Spleen (tissue), 11 donors: ENCODE measurements around the gene SEMA7A. TPM values are rescaled to one million over a fixed set of nuclear protein-coding genes. Genes with fewer than 3 reads are reported as not detected.
A peak's percentile ranks its signal among the peaks of the same experiment; 100 is the strongest.

Experiments
- DNase-seq: peaks from one replicate; pipeline ENCODE4 v3.0.0-alpha.2; 2020
- H3K27ac ChIP-seq, 8 donors: fragments of 200-600 bp; sonication (generic) in 7 of 8; 1 replicate in 4 of 8; 2 replicates in 4 of 8; pipeline versions ENCODE4 v1.5.0 to v1.8.0; 2016 to 2021; ENCODE audit warnings: inconsistent platforms in 4 of 8, mild to moderate bottlenecking in 4 of 8, moderate library complexity in 1 of 8
- H3K27me3 ChIP-seq, 7 donors: fragments of 200-600 bp; sonication (generic) in 6 of 7; replicated peaks in 1 of 7; 1 replicate in 4 of 7; 2 replicates in 3 of 7; pipeline versions ENCODE4 v1.5.0 to v1.8.0; 2016 to 2021; ENCODE audit warnings: inconsistent platforms in 3 of 7, mild to moderate bottlenecking in 1 of 7
- H3K36me3 ChIP-seq, 6 donors: fragments of 200-600 bp; sonication (generic) in 5 of 6; 1 replicate in 4 of 6; 2 replicates in 2 of 6; pipeline versions ENCODE4 v1.5.0 to v1.8.0; 2016 to 2021; ENCODE audit warnings: inconsistent platforms in 2 of 6
- H3K4me1 ChIP-seq, 6 donors: fragments of 200-600 bp; sonication (generic) in 5 of 6; 1 replicate in 3 of 6; 2 replicates in 3 of 6; pipeline versions ENCODE4 v1.5.0 to v1.8.0; 2016 to 2021; ENCODE audit warnings: inconsistent platforms in 3 of 6
- H3K4me3 ChIP-seq, 8 donors: fragments of 200-600 bp; sonication (generic) in 7 of 8; 1 replicate in 4 of 8; 2 replicates in 4 of 8; pipeline versions ENCODE4 v1.5.0 to v1.8.0; 2016 to 2021; ENCODE audit warnings: inconsistent platforms in 4 of 8, mild to moderate bottlenecking in 4 of 8, moderate library complexity in 2 of 8
- H3K9me3 ChIP-seq, 8 donors: fragments of 200-600 bp; sonication (generic) in 7 of 8; 1 replicate in 4 of 8; 2 replicates in 4 of 8; pipeline versions ENCODE4 v1.5.0 to v1.8.0; 2016 to 2021; ENCODE audit warnings: inconsistent platforms in 4 of 8
- POLR2A ChIP-seq, 3 donors: fragments of 450-650 bp; IDR thresholded peaks; one replicate each; pipeline ENCODE4 v1.5.1; 2017; ENCODE audit warnings: antibody characterized with exemption in 3 of 3, mild to moderate bottlenecking in 1 of 3
- POLR2AphosphoS5 ChIP-seq, 3 donors: sonication (generic); formaldehyde crosslinking; IDR thresholded peaks; one replicate each; pipeline ENCODE4 v1.5.1; 2017; ENCODE audit warnings: antibody characterized with exemption in 3 of 3
- WGBS, 5 donors: extraction: QIAGEN DNeasy Blood & Tissue Kit in 3 of 5; methylation state at CpG; one replicate each; pipeline versions ENCODE4 v1.1.5 to v1.1.7; 2013 to 2018; 5-methylcytosine and 5-hydroxymethylcytosine counted together
- intact Hi-C: fragments of 100-400 bp; cut with DNase I; formaldehyde crosslinking; loops from one replicate; pipeline ENCODE4 v1.15.0; 2023; ENCODE audit warnings: low total_unique reads
- polyA plus RNA-seq, 3 donors: library from polyadenylated mRNA; stranded (reverse); fragments of 200-250 nt; gene quantifications; one replicate each; pipeline ENCODE4 v1.2.1, GENCODE V29; 2013
- total RNA-seq, 7 donors: library from RNA; depleted of rRNA in 3 of 7; stranded (reverse); fragments of >200 nt in 3 of 7; fragmentation: NEBNext Ultra II Directional in 4 of 7; extraction: Animal tissue kit (Norgen Biotek cat#: 25700) in 4 of 7; gene quantifications; one replicate each; pipeline versions ENCODE4 v1.1.0 to v1.2.1, GENCODE V29; 2016 to 2021
- TF ChIP-seq, protein P1 (sequence below), 11 experiments: fragments of 200-600 bp in 7 of 11; fragments of 450-650 bp in 4 of 11; sonication (generic) in 4 of 11; IDR thresholded peaks in 8 of 11; conservative IDR thresholded peaks in 3 of 11; 1 replicate in 7 of 11; 2 replicates in 4 of 11; pipeline versions ENCODE4 v1.4.0 to v1.8.0; 2016 to 2021; ENCODE audit warnings: antibody characterized with exemption in 11 of 11, inconsistent platforms in 4 of 11, mild to moderate bottlenecking in 1 of 11
- donor health status: healthy with polysubstance abuse.
- donor health status: DM: no; HTN: no; CAD: no; lungs with moderate emphysema.
- donor health status: DM: no; HTN: no; CAD: no.
- donor health status: Bipolar disorder and iron deficiency.
- donor health status: healthy.
- donor health status: DM: no; HTN: no; CAD: no.
- donor health status: DM: yes; HTN: yes; CAD: no.

SEMA7A gene
- total and polyA plus RNA-seq, 10 donors, result 41.6 to 154 (median 127) TPM

DNA sequence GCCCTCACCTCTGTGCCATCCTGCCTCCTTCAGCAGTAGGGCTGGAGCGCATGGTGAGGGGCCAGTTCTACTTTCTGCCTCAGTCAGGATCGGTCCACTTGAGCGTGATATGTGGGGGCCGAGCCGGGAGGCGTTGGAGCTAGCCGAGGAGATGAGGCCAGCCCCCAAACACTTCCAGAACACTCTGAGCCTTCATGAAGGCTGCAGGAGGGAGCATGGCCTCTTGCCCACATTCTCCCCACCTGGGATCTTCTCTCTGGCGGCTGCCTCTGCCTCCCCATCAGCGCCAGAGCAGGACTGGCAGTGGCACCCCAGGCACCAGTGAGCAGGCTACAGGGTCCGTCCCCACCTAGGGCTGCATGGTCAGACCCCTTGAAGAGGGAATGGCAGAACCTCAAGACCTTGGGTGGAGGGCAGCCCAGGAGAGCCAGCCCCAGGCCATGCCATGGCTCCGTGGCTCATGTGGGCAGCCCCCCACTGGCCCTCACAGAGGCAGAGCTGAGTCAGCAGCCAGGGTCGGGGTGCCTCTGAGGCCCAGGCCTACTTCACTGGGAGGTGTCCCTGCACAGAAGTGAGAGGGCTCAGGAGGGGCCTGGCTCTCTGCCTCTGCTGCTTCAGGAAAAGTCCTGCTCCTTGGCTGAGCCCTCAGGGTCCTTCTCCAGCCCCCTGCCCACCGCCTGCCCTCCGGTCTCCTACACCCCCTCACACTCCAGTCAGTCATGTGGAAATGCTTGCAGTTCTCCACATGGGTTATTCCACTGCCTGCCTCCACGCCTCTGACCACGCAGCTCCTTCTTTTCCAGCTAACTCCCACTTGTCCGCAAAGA is 38.2 kb downstream of the SEMA7A start:
- Histone ChIP-seq H3K27ac (peak overlapping the region in 6 of 8 donors; percentile 55 to 93 (median 82)), H3K4me3 (no peak overlapping the region), H3K36me3 (no peaks in the 10 kb centered on the region), H3K9me3 (no peaks in the 10 kb centered on the region), H3K27me3 (no peaks in the 10 kb centered on the region), H3K4me1 (peaks cover 34 to 99% (median 78%) of the 10 kb centered on the region in 6 donors)
- 78 to 91% (median 84%) methylated on average over 10 to 17 of the region's 17 CpGs for WGBS, 5 donors
- intact Hi-C loops, result no loop called here
- no peak for DNase-seq
- TF ChIP-seq POLR2A (IDR thresholded peaks at IDR 0.05), result no peak
- TF ChIP-seq, protein P1, sequence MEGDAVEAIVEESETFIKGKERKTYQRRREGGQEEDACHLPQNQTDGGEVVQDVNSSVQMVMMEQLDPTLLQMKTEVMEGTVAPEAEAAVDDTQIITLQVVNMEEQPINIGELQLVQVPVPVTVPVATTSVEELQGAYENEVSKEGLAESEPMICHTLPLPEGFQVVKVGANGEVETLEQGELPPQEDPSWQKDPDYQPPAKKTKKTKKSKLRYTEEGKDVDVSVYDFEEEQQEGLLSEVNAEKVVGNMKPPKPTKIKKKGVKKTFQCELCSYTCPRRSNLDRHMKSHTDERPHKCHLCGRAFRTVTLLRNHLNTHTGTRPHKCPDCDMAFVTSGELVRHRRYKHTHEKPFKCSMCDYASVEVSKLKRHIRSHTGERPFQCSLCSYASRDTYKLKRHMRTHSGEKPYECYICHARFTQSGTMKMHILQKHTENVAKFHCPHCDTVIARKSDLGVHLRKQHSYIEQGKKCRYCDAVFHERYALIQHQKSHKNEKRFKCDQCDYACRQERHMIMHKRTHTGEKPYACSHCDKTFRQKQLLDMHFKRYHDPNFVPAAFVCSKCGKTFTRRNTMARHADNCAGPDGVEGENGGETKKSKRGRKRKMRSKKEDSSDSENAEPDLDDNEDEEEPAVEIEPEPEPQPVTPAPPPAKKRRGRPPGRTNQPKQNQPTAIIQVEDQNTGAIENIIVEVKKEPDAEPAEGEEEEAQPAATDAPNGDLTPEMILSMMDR (IDR thresholded peaks at IDR 0.05 in 8 of 11, conservative IDR thresholded peaks at IDR 0.05 in 3 of 11), result no peak
- no peak for TF ChIP-seq POLR2AphosphoS5 (IDR thresholded peaks at IDR 0.05)

DNA sequence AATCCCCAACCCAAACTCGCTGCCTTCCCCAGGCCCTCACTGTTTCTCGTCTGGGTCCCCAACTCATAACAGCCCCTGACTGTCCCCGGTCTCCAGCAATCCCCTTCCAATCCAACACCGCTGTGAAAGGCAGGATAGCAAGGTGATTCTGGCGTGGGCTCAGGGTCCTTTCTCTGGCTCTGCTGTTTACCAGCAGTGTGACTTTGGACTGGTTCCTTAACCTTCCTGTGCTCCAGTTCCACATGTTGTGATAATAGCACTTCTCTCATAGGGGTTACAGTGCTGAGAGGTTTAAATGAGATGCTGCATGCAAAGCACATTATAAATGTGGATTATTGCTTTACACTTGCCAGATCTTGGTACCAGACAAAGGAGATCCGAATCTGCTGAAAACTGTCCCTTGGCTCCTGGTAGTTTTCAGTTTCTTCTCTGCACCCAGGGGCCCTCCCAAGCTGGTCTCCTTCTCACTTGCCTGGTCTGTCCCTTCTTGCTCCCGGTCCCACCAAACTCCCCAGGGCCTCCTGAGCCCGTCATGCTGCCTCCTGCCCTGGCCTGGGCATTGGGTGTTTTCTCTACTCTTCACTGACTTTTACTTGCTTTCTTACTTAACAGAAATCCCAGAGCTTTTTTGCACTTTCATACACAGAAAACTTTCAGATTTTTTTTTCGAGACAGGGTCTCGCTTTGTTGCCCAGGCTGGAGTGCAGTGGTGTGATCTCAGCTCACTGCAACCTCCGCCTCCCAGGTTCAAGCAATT is 39.5 kb downstream of the SEMA7A start:
- DNase-seq, result no peak
- Histone ChIP-seq H3K36me3 (no peaks in the 10 kb centered on the region), H3K4me3 (no peak overlapping the region), H3K9me3 (no peaks in the 10 kb centered on the region), H3K27ac (peak overlapping the region in 4 of 8 donors; percentile 80 to 93 (median 86)), H3K27me3 (no peaks in the 10 kb centered on the region), H3K4me1 (peaks cover 22 to 99% (median 71%) of the 10 kb centered on the region in 6 donors)
- intact Hi-C loops, result no loop called here
- no peak for TF ChIP-seq POLR2A (IDR thresholded peaks at IDR 0.05)
- no peak for TF ChIP-seq POLR2AphosphoS5 (IDR thresholded peaks at IDR 0.05)
- TF ChIP-seq, protein P1 (IDR thresholded peaks at IDR 0.05 in 8 of 11, conservative IDR thresholded peaks at IDR 0.05 in 3 of 11), result no peak
- WGBS, 5 donors, result 80 to 86% (median 84%) methylated on average over 11 of the region's 11 CpGs

DNA sequence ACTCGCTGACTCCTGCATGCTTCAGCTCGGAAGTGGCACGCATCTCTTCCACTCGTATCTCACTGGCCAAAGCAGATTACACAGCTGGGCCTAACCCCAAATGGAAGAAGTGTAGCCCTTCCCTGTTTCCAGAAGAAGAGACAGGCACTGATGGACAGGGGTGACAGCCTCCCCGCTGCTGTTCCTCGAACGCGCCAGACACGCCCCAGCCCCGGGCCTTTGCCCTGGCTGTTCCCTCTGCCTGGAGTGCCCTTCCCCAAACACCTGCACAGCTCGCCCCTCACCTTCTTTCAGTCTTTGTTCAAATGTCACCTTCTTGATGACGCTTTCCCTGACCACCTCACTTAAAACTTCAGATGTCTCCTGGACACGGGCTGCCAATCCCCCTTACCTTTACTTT is 40.3 kb downstream of the SEMA7A start:
- peak overlapping the region in 1 of 8 donors; percentile 93 for H3K27ac ChIP-seq
- H3K36me3 ChIP-seq, result no peaks in the 10 kb centered on the region
- intact Hi-C loops, result no loop called here
- TF ChIP-seq POLR2AphosphoS5 (IDR thresholded peaks at IDR 0.05) (no peak), POLR2A (IDR thresholded peaks at IDR 0.05) (no peak)
- TF ChIP-seq, protein P1 (IDR thresholded peaks at IDR 0.05 in 8 of 11, conservative IDR thresholded peaks at IDR 0.05 in 3 of 11), result no peak
- H3K4me3 ChIP-seq, result no peak overlapping the region
- no peak for DNase-seq
- 92 to 94% (median 94%) methylated on average over 11 to 13 of the region's 13 CpGs for WGBS, 5 donors
- H3K4me1 ChIP-seq, result peaks cover 16 to 99% (median 65%) of the 10 kb centered on the region in 6 donors
- no peaks in the 10 kb centered on the region for H3K9me3 ChIP-seq
- H3K27me3 ChIP-seq, result no peaks in the 10 kb centered on the region

DNA sequence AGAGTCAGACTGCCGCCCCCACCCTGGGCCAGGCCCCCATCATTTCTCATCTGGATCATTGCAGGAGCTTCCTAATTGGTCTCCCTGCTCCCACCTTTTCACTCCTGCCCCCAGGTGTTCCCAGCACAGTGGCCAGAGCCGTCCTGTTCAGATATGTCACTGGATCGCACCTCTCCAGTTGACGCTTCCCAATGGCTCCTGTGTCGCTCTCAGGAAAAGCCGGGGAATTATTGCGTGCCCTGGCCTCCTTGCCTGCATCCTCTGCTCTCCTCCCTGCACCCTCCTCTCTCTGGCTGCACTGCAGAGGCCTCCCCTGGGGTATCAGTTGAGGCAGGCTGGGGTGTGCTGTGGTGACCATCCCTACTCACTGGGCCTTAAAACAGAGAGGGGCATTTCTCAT is 40.9 kb downstream of the SEMA7A start:
- TF ChIP-seq POLR2A (IDR thresholded peaks at IDR 0.05) (no peak), POLR2AphosphoS5 (IDR thresholded peaks at IDR 0.05) (no peak)
- TF ChIP-seq, protein P1 (IDR thresholded peaks at IDR 0.05 in 8 of 11, conservative IDR thresholded peaks at IDR 0.05 in 3 of 11), result no peak
- DNase-seq, result no peak
- no peaks in the 10 kb centered on the region for H3K9me3 ChIP-seq
- H3K4me3 ChIP-seq, result no peak overlapping the region
- H3K27ac ChIP-seq, result peak overlapping the region in 1 of 8 donors; percentile 88
- intact Hi-C loops, result no loop called here
- peaks cover 16 to 99% (median 62%) of the 10 kb centered on the region in 6 donors for H3K4me1 ChIP-seq
- 88 to 95% (median 92%) methylated on average over 7 of the region's 7 CpGs for WGBS, 5 donors
- H3K36me3 ChIP-seq, result no peaks in the 10 kb centered on the region
- no peaks in the 10 kb centered on the region for H3K27me3 ChIP-seq
